Stimulated activated CD4-positive, alpha-beta T cell treated with anti-CD3 and anti-CD28 coated beads, Interleukin-2, amount 100 ng/mL, for 4 hours (primary cell): ENCODE data around the gene ABAT.
"Not testable (repeated sequence)": the region's sequence is repeated elsewhere in the genome, so short reads cannot be mapped to it uniquely, and the experiment has no call there.

Experiments
- DNase-seq: peaks from one replicate; pipeline ENCODE4 v3.0.0-alpha.2; 2020; ENCODE audit warnings: low read depth

Gene ABAT

GRCh38 chr16:8649829-8650554 lies 24.4 kb upstream of the ABAT start:
- DNase-seq, result no peak

DNA sequence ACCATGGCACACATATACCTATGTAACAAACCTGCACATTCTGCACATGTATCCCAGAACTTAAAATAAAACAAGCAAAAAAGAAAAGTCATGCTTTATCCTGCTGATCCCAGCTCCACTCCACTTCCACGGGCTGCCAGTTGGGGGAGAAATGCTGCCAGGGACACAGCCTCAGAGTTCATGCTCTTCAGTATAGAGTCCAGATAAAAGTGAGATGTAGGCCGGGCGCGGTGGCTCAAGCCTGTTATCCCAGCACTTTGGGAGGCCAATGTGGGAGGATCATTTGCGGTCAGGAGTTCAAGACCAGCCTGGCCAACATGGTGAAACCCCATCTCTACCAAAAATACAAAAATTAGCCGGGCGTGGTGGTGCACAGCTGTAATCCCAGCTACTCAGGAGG lies 22.5 kb upstream of the ABAT start:
- not testable (repeated sequence) for DNase-seq

GRCh38 chr16:8655184-8655717 lies 19.2 kb upstream of the ABAT start:
- DNase-seq, result no peak

GRCh38 chr16:8656376-8656775 lies 18.0 kb upstream of the ABAT start:
- DNase-seq, result no peak

- DNase-seq, result no peak
Observed at GRCh38 chr16:8660841-8661301, 13.5 kb upstream of the ABAT start.

- no peak for DNase-seq
Observed at GRCh38 chr16:8661703-8662102, 12.7 kb upstream of the ABAT start.

DNA sequence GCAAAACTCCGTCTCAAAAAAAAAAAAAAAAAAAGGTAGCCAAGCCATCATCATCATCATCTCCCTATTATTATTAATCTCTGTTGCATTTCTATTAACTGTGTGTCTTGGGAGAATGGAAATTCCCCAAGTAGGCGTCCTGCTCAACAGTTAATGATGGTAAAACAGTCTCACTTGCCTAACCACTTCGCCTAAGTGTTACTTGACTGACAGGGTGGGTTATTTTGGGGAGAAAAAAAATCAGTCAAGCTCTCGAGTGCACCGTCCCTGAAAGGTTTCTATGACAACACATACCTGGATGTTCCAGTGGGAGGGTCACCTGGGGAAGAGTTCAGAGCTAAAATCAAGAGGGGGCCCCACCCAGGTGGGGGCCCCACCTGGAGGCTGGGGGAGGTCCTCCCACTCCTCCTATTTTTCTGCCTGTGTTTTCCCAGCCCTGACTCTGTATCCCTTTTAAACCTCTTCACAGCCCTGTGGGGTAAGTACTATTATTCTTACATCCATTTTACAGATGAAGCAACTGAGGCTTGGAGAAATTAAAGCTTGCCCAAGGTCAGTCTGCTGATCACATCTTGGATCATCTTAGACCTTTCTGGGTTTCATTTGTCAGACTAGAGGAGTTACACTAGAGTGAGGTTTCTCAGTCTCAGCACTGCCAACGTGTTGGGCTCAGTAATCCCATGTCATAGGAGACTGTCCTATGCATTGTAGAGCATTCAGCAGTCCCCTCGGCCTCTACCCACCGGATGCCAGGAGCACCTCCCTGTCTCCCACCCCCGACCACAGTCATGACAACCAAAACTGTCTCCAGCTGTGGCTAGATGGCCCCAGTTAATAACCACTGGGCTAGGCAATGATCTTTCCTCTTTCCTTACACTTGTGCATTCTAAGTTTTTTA lies 11.0 kb upstream of the ABAT start:
- DNase-seq, result no peak

- no peak for DNase-seq
Observed at GRCh38 chr16:8665529-8665928, 8.9 kb upstream of the ABAT start.

DNA sequence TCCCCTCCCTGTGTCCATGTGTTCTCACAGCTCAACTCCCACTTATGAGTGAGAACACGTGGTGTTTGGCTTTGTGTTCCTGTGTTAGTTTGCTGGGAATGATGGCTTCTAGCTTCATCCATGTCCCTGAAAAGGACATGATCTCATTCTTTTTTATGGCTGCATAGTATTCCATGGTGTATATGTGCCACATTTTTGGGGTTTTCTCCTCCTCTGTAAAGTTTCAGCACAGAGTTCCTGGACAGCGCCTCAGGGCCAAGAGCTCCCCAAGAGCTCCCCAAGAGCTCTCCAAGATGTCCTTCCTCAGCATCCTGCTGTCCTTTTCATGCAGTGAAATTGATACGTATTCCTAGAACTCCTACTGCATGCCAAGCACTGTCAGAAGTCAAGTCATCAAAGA lies 6.9 kb upstream of the ABAT start:
- DNase-seq, result no peak

DNA sequence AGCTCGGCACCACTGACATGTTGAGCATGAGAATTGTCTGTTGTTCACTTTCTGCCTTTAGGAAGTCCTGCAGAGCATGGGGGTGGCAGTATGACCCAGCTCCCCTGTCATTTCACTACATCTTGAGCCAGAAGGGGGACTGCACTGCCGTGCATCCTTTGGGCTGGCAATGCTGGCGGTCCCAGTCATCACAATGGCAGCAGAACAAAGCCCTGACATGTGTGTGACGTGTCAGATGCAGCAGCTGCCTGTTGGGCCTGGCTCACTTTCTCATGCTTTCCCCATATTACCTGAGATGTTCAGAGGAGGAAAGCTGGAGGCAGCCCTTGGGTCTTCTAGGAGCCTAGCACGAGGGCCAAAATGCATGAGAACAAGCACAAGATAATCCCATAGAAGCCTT lies 6.3 kb upstream of the ABAT start:
- DNase-seq, result no peak

DNA sequence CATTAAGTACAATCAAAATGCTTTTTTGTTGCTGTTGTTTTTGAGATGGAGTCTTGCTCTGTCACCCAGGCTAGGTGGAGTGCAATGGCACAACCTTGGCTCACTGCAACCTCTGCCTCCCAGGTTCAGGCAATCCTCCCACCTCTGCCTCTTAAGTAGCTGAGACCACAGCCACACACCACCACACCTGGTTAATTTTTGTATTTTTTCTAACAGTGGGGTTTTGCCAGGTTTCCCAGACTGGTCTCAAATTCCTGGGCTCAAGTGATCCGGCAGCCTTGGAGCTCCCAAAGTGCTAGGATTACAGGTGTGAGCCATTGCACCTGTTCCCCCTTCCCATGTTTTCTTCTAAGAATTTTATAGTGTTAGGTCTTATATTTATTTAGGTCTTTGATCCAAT lies 4.9 kb upstream of the ABAT start:
- DNase-seq, result no peak

DNA sequence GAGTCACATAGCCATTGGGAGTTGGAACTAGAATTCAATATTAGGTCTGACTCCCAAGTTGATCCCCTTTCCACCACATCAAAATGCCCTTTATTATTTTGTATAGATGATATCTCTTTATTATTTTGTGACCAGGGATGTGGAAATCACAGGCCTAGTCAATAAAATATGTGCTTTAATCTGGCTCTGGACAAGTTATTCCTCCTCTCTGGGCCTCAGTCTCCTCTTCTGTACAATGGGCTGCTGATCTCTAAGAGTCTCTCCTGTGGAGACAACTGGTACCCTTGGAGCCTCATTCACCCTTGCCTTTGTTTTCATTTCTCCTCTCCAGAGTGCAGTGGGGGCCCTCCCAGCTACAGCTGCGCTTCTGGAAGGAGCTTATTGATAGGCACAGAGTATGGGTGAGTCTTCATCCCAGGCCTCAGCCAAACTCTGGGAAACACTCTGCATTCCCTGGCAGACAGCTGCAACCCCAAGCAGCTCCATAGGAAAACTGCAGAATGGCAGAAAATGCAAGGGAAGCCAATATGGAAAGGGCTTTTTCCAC lies 4.3 kb upstream of the ABAT start:
- no peak for DNase-seq

DNA sequence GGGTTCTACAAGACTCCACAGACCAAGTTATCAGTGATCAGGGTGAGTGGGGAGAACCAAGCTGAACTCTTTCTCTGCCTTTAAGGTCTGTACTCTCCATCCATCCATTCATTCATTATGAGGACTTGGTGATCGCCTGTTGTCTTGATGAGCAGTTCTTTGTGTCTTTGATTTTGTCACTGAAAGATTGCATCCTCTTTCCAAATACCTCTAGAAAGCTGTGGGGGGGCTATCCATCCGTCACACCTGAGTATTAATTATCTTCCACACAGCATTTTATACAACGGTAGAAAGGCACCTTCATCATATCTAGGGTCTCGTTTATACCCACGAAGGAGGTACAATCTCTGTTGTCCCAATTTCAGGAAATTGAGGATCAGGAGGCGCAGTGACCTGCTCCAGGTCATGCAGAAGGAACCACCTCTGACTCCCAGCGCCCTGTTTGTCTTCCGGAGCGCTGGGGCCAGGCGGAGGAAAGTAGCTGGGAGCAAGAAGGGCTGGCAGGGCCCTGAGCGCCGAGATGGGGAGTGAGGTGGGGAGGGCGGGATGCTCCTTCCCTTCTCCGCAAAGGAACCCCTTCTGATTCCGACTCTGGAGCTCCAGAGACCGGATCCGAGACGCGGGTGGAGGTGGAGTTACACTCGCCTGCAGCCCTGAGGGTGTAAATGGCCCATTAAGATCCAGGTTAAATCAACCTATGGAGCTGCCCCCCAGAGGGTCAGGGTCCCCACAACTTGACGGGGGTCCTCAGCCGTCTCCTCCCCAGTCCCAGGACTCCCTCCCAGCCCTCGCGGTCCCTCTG lies 605 bp upstream of the ABAT start:
- no peak for DNase-seq

- DNase-seq, result peak; percentile 59
Observed at GRCh38 chr16:8675183-8676159, 1.1 kb downstream of the ABAT start.

- no peak for DNase-seq
Observed at GRCh38 chr16:8676160-8676547, 1.7 kb downstream of the ABAT start.

- no peak for DNase-seq
Observed at GRCh38 chr16:8676737-8677375, 2.4 kb downstream of the ABAT start.

DNA sequence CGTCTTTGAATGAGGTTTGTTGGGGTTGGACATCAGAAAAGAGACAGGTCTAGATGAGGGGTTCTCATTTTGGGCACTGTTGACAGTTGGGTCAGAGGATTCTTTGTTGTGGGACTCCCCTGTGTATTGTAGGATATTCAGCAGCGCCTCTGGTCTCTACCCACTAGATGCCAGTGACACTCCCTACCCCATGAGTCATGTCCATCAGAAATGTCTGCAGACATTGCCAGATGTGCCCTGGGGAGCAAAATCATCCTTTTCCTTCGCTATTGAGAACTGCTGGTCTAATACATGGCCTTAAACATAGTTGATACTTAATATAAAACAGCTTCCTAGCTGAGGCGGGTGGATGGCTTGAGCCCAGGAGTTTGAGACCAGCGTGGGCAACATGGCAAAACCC lies 3.1 kb downstream of the ABAT start:
- DNase-seq, result no peak

GRCh38 chr16:8678068-8678927 lies 3.9 kb downstream of the ABAT start:
- no peak for DNase-seq

DNA sequence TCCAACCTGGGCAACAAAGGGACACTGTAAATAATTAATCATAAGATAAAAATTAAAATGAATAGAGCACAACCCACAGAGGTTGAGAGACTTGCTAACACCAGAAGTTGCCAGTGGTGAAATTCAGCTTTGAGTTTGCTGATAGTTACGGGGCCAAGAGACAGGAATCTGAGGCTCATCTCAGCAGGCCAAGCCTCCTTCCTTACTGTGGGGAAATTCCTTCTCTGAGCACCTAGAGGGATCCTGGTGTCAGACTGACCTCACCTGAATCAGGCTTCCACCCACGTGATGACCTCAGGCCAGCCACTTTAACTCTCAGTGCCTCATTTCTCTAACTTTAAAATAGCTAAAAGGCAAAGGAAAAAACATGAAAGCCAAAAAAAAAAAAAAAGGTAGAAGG lies 4.7 kb downstream of the ABAT start:
- DNase-seq, result no peak
